Stimulated activated CD8-positive, alpha-beta memory T cell treated with anti-CD3 and anti-CD28 coated beads, Interleukin-2, amount 100 ng/mL, for 1 hour (primary cell): Measurements from ENCODE around the gene METAP2.
"Not testable (repeated sequence)": the region's sequence is repeated elsewhere in the genome, so short reads cannot be mapped to it uniquely, and the experiment has no call there.

ENCODE experiments used
- DNase-seq, 2 donors: peaks; one replicate each; pipeline ENCODE4 v3.0.0-alpha.2; 2020; ENCODE audit warnings: low read depth in 2 of 2

Gene METAP2

GRCh38 chr12:95473884-95474659 lies at the start of gene METAP2:
METAP2 (plus strand) TSS chr12:95474152; CDS start chr12:95474180, 28 bp downstream.
- peak; percentile 75 to 81 for DNase-seq

GRCh38 chr12:95424271-95424994 lies 49.5 kb upstream of the METAP2 start:
- DNase-seq = no peak

GRCh38 chr12:95429172-95429510 lies 44.8 kb upstream of the METAP2 start:
- DNase-seq = no peak

- no peak for DNase-seq
These were observed 42.8 kb upstream of the METAP2 start for GRCh38 chr12:95431120-95431519.

GRCh38 chr12:95435355-95435754 lies 38.6 kb upstream of the METAP2 start:
- DNase-seq = no peak

GRCh38 chr12:95437565-95437964 lies 36.4 kb upstream of the METAP2 start:
- DNase-seq = no peak

GRCh38 chr12:95439461-95440230 lies 34.3 kb upstream of the METAP2 start:
- no peak for DNase-seq

GRCh38 chr12:95440401-95440800 lies 33.6 kb upstream of the METAP2 start:
- DNase-seq = no peak

GRCh38 chr12:95443459-95443858 lies 30.5 kb upstream of the METAP2 start:
- DNase-seq = no peak

- not testable (repeated sequence) for DNase-seq
These were observed 28.9 kb upstream of the METAP2 start for GRCh38 chr12:95445099-95445498.

GRCh38 chr12:95445884-95446505 lies 28.0 kb upstream of the METAP2 start:
- no peak for DNase-seq

GRCh38 chr12:95446506-95446900 lies 27.4 kb upstream of the METAP2 start:
- DNase-seq = no peak

GRCh38 chr12:95449656-95450055 lies 24.3 kb upstream of the METAP2 start:
- not testable (repeated sequence) for DNase-seq

GRCh38 chr12:95452501-95452900 lies 21.5 kb upstream of the METAP2 start:
- DNase-seq = not testable (repeated sequence)

GRCh38 chr12:95453881-95454280 lies 20.1 kb upstream of the METAP2 start:
- DNase-seq = not testable (repeated sequence)

- not testable (repeated sequence) for DNase-seq
These were observed 19.2 kb upstream of the METAP2 start for GRCh38 chr12:95454780-95455215.

GRCh38 chr12:95457605-95458004 lies 16.3 kb upstream of the METAP2 start:
- not testable (repeated sequence) for DNase-seq

- no peak for DNase-seq
These were observed 15.2 kb upstream of the METAP2 start for GRCh38 chr12:95458761-95459160.

GRCh38 chr12:95459310-95459709 lies 14.6 kb upstream of the METAP2 start:
- DNase-seq = no peak

- DNase-seq = no peak
These were observed 13.8 kb upstream of the METAP2 start for GRCh38 chr12:95460105-95460504.

- DNase-seq = no peak
These were observed 13.1 kb upstream of the METAP2 start for GRCh38 chr12:95460896-95461295.

- DNase-seq = no peak
These were observed 11.9 kb upstream of the METAP2 start for GRCh38 chr12:95462081-95462480.
